AG08395 (cell line): ENCODE data around the gene MLN.

Source experiments
- DNase-seq: peaks from one replicate; pipeline ENCODE4 v3.0.0; 2012; ENCODE audit warnings: mixed read lengths, low spot score

The MLN gene, protein sequence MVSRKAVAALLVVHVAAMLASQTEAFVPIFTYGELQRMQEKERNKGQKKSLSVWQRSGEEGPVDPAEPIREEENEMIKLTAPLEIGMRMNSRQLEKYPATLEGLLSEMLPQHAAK

DNA sequence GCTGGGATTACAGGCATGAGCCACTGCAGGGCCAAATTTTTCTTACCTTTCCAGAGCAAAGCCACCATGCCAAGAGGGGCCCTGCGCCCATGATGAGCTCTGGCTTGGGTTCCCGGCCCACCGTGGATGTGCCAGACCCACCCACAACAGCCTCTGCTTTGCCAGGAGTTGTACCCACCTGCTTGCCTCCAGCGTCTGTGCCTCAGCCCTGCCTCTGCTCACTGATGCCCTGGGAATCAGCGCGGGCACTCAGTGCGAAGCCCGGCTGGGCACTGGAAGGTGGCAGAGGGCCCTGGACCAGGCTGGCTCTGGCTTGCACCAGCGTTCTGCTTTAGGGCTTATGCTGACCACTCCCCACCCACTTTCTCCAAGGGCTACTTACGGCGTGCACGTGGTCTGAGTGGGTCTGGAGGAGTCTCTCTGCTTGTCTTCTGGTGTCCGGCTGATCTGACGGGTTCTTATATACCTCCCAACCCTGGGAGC lies at the start of gene MLN:
Gene MLN (minus strand): TSS at position 433 of the 483 bp plus-strand sequence. CDS start 2,840 bp downstream, outside the sequence.
- no peak for DNase-seq

DNA sequence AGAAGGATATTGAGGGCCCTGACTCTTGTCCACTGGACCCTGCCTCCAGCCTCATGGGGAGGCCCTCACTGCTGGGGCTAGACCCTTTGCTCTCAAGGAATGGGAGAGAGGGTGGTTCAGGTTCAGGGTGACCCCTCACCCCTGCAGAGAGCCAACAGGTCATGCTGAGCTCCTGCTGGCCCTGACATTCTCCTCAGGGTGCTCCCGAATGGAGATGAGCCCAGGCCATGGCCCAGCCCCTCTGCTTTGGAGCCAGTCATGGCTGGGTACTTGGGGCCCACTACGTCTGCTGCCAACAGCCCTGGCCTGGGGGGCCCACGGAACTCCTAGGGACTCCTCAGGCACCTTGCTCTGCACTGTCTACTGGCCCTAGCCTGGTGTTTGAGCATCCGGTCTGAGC lies 49.2 kb upstream of the MLN start:
- no peak for DNase-seq

DNA sequence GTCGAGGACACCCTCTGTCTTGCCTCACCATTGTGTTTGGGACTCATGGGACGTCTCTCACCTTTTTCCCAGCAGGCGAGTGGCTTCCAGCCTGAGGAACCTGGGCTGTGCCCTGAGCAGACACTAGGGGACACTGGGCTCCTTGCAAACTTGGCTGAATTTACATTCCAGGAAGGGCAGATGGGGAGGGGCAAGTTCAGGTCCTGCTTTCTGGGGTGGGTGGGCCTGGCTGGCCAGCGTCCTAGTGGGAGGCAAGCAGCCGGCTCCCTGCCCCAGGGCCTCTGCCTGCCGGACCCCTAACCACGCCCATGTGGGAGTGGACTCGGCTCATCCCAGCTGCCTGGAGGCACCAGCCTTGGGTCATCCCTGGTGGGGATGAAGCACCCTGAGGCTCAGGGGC lies 48.2 kb upstream of the MLN start:
- DNase-seq, result peak; percentile 53

DNA sequence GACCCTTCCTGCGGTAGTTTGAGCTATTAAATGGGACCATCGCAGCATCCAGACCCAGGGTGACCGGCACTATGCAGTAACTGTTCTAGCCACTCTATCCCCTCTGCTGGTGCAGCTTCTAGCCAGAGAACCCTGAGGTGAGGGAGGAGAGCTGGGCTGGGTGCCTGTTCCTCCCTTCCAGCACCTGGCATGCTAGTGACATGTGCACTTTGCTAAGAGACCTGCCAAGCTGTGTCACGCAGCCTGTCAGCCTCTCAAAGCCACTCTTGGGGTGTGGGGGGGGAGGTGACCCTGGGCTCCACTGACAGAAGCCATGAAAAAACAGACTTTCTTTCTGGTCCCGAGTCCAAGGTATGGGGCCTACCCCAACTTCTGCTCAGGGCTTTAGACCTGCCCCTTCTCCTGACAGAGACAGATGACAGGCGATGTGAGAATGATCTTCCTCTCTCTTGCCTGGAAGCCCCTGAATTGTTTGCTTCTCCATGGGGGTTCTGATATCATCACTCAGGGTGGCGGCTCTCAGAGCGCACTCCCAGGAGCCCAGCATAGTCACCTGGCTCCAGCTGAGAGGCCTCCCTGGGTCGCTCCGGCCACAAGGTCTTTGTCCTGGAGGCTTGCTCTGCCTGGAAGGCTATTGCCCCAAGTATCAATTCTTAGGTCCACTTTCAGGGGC lies 47.2 kb upstream of the MLN start:
- no peak for DNase-seq

DNA sequence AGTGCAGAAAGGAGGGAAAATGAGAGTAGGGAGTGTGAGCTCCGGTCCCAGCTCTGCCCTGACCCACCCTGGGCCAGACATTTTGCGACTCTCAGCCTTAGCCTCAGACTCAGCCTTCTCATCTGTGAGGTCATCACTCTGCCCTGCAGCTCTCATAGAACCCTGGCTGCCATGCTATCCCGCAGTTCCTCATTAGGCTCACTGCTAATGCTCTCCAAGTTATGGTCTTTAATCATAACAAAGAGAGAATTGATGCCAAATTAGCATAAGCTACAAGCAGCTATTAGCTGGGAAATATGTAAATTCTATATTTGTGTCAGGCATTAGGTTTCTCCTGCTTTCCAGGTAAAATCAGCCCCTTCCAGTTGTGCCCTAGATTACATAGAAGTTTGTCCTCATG lies 46.5 kb upstream of the MLN start:
- DNase-seq, result no peak

DNA sequence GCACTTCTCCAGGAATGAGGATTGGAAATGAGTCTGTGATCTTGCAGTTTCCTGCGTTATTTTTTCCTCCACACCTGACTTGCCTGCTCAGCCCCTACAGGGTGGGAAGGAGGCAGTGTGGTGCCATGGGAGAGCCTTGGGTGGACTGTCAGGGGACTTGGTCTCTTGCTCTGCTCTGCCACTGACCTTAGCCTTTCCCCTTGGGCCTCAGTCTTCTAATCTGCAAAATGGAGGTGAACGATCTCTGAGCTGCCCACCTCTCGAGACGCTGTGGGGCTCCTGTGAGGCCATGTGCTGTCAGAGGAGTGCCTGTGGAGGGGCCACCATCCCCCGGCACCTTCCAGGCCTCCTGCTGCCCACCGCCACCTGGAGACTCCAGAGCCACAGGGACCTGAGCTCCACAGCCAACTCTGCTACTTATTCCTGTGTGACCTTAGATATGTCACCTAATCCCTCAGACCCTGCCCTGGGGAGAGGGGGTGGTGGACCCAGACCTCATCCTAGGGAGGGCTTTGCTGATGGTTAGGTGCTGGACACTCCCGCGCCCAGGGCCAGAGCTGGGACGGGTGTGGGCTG lies 45.8 kb upstream of the MLN start:
- DNase-seq, result no peak

DNA sequence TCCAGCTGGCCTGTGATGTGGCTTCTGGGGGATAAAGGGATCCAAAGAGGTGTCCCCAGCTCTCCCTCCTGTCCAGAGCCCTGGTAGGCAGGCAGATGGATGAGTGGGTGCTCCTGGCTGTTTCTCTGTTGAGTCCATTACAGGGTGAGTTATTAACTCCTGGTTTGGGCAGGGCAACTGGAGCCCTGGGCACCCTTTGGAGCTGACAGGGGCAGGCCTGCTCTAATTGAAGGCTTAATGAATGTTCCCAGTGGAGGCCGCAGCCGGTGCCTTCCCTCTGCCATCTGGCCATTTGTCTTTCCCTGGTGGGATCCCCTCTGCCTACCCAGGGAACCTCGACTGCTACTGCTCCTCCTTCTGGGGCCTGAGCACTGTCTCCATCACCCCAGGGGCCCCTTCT lies 44.7 kb upstream of the MLN start:
- no peak for DNase-seq

DNA sequence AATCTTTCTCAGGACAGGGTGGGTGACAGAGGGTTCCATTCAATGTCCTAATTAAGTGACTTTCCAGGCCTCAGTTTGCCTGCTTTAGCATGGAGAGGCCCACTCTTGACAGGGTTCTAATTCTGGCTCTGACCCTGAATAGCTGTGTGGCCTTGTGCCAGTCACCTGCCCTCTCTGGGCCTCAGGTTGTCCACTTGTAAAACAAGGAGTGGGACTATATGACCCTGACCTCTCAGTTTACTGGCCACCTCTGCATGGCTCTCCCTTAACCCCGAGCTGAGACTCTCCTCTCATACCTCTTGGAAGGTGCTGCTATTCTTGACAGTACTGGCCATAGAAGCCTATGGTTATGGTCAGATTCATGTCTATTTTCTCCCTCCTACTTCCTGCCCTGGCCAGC lies 44.1 kb upstream of the MLN start:
- no peak for DNase-seq

DNA sequence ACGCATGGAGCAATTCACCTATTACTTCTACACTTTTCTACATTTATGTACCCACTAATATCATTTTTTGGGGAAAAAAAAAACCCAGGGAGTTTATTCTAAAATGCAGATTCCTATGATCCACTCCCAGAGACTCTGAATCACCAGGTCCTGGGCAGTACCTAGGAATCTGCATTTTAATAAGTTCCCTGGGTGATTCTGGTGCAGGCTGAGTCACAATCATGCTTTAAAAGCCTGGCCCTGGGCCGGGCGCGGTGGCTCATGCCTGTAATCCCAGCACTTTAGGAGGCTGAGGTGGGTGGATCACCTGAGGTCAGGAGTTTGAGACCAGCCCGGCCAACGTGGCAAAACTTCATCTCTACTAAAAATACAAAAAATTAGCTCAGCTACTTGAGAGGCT lies 43.3 kb upstream of the MLN start:
- DNase-seq, result no peak

DNA sequence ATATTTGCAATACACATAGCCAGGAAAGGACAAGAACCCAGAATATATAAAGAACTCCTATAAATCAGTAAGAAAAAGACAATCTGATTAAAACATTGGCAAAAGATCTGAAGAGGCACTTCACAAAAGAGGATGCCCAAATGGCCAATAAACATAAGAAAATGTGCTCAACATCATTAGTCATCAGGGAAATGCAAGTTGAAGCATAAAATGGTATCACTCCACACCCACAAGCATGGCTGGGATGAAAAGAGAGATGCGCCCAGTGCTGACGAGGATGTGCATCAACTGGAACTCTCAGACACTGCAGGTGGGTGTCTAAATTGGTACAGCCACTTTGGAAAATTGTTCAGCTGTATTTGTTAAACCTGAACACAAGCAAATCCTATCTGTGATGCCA lies 42.4 kb upstream of the MLN start:
- no peak for DNase-seq

DNA sequence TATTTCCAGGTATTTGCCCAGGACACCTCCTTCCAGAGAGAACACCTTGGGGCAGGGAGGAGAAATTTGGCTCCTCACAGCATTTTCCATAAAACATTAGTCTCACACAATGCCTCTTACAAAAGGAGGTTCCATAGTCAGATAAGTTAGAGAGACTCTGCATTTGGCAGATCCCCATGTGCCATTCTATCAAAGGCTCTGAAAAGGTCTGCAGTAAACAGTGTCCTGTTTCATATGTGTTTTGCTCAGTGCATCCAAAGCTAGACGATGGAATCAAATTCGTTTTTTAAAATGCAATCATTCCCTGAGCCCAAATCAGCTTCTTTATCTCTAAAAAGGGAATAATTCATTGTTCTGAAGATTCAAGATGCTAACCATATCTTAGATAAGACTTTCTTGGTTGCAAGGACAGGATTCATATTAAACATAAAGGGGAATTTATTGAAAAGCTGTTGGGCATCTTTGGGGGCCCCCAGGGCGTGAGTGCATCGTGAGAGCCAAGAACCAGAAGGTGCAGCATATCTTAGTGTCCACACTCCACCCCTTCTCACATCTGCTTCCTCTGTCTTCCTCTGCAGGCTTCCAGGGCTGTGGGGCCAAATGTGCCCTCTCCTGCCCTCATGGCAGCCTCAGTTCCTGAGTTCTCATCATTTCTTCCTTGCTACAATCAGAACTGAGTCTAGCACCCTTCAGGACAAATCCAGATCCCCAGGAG lies 41.4 kb upstream of the MLN start:
- no peak for DNase-seq

DNA sequence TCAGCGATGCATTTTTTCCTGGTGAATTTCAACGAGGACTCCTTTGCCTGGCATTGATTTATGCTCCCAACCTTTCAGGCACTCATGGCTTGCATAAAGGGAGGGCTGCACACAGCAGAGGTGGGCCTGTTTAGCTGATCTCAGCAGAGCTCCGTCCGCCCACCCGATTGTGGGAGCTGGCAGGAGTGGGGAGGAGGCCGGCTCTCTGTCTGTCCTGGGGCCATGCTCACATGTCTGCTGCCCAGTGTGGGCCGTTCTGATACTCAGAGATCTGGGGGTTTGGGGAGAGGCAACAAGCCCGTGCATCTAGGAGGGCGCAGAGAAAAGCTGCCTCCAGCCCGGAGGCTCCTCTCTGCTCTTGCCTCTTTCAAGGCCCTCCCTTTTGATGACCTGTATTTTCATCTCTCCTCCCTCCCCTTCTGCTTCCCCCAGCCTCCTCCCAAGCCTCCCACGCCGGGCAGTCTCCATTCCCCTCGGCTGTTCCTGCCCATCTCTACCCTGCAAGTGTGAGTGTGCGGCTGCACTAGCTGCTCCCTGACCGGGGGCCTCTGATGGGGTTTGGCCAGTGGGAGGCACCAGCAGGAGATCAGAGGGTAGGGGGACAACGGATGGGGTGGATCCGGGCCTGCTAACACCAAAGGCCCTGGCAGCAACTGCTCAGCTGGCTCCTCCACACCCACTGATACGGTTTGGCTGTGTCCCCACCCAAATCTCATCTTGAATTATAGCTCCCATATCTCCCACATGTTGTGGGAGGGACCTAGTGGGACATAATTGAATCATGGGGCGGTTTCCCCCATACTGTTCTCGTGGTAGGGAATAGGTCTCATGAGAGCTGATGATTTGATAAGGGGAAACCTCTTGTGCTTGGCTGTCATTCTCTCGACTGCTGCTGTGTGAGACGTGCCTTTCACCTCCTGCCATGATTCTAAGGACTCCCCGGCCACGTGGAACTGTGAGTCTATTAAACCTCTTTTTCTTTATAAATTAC lies 39.6 kb upstream of the MLN start:
- DNase-seq, result no peak

DNA sequence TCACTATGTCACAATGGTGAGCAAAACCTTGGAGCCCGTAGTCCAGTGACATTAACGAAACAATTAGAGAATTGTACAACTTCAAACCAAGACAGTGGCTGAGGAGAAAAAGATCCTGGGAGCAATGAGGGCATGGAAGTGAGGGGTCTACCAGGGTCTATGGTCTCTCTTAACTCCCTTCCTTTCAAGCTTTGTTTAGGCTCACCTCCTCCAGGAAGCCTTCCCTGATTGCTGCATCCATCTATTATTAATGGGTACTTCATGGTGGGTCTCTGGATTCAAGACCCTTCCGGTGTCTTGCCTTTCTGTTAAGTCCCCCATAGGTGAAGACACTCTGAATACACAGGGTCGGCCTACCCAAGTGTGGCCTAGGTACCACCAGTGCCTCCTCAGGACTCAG lies 38.1 kb upstream of the MLN start:
- DNase-seq, result no peak

DNA sequence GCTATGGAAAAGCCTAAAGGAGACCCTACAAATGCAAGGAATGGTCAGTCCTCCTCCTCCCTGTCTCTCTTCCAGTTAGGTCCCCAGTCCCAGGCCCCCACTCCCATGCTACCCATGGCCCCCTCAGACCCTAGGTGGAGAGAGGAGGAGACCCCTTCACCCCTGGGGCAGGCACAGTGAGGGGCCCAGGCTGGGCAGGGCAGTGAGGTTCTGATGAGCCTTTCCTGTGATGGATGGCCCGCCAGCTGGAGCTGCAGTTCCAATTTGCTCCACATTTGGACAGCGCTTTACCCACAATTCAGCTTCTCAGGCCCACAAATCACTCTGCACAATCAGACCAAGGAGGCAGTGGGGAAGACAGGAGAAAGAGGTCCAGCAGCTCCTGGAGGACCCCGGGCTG lies 37.3 kb upstream of the MLN start:
- no peak for DNase-seq

DNA sequence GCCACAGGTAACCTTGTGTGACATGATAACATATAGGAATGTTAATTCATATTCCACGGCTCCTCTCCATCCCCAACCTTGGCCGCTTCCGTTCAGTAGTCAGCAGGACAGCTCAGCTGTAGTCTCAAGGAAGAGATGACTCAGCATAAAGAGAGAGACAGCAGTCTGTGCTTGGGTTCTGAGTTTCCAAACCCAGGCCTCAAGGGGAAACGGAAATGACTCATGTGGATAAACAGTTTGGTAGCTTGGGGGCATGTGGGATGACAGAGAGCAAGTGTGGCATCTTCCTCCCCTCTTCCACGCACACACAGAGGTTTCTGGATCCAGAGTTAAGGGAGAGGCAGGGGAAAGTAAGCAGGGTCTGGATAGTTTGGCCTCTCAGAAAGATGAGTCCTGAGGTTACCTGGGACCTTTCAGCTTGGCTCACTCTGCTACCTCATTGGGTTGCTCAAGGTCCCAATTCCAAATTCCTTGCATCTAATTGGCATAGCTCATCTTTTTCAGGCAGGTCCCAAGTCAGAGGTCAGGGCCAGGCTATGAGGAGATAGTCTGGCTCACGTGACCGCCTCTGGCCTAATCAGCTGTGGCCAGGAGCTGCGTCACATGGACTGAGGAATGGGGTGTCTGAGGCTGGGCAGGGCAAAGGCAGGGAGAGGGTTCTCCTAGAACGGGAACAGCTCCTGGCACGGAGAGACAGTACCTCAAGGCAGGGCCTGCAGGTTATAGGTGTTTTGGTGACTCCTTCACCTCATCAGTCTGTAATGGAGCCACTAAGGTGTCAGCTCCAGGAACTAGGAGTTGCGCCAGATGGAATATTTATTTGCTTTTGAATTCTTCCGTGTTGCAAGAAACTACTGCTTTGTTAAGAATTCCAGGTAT lies 36.5 kb upstream of the MLN start:
- peak; percentile 97 for DNase-seq

DNA sequence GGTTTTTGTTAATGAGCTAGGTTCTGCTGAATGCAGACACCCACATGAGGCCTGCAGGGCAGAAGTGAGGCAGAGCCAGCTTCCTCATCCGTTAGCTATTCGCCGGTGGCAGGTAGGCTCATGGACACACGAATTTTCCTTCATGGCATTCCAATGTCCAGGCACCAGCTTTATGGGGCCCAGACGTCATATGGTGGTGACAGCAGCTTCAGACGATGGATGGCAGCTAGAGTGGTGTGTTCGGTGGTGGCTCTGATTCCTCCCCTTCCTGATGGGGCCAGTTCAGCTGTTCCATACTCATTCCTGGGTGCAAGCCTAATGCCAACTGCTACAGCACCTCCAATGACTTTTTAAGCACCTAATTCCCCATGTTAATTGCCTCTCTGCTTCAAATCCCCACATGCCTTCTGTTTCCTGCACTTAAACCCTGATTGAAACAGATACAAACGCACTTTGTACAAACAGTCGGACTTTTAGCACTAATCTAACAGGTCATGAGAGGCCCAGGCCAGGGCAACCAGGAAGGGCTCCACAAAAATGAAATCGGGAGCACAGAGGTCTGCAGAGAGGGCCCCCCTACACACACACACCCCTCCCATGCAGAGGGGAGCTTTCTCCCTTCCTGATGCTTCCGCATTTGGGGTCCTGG lies 35.7 kb upstream of the MLN start:
- no peak for DNase-seq

DNA sequence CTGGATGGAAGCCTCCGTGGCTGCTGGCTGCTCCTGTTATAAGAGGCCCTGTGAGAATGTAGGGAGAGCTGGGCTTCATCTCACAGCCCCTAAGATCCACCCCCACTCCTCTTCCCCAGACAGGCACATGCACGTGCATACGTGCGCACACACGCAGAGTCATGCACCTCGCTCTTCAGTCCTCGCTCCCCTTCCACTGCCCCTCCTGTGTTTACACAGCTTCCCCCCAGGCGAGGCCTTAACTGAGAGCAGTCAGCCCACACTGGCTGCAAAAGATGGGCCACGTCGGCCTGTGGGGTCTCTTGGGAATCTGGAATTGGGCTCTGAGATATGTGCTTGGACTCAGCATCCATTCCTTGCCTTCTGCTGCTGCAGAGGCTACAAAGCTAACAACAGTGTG lies 35.2 kb upstream of the MLN start:
- no peak for DNase-seq

DNA sequence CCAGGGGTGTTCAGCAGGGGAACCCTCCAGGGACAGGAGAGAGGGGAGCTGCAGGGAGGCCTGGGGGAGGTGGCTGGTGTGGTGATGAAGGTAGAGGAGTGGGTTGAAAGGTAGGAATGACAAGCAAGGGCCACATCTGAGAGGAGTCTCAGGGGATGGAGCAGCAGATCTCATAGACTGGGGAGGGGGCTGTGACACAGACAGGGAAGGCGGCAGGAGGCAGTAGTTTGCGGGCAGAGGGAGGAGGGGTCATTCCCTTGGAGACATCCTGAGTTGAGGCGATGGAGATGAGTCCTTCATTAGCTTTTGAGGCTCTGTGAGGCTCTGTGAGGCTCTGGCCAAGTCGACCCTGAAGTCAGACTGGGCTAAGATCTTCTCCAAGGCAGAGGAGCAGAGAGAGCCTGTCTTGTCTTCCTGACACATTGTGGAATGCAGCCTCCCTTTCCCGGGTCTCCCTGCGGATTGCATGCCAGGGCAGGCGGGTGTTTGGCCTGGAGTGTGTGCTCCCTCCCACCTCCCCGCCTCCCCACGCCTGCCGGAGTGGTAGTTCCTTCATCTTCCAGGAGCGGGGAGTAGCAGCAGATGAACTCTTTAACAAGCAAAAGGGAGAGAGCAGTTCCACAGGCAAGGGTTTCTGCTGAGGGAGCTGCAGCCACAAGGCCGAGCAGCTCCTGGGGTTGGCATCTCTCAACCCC lies 34.3 kb upstream of the MLN start:
- peak; percentile 81 for DNase-seq

DNA sequence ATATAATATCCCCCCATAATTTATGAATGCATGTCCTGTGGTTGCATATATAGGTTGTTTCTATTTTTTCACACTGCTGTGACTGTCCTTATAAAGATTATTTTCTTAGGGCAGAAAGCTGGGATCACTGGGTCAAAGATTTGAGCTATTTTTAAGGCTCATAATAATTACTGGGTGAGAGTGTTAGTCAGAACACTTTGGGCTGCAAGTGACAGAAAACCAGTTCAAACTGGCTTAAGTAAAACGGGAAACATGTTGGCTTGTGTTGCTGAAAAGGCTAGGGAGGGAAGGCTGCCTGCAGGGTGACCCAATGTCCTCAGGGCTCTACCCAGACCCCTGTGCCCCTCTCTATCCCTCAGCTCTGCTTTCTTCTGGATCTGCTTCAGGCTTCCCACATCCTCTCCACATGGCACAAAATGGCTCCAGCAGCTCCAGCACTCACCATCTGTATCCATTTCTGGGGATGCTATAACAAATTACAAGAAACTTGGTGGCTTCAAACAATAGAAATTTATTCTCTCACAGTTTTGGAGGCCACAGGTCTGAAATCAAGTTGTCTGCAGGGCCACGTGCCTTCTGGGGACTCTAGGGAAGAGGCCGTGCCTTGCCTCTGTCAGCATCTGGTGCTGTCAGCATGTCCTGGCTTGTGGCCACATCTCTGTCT lies 33.1 kb upstream of the MLN start:
- DNase-seq, result no peak
